Measurements from ENCODE around the gene TBC1D5. TPM values are rescaled to one million over a fixed set of nuclear protein-coding genes. Genes with fewer than 3 reads are reported as not detected.

The TBC1D5 gene
- polyA plus RNA-seq, 2 of the 4 experiments (the other 2 are of a cell fraction) = 36.7 to 72.2 TPM

DNA sequence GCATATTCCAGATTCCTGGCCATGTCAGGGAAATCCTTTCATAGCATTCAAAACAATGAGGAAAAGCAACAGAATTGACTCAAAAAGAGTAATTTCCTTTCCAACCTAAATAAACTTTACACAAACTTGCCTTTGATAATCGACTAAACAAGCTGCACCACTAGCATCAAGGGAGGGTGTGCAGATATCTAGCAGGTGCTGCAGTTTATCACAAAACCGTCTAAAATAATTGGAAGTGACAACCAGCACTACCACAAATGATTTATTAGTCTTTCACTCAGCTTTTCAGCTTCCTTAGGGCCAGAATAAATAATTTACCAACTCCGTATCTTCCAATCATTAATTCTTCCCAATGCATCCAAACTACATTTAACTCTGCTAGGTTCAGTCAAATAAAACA is 71.7 kb downstream of the TBC1D5 start:
- ChIA-PET CTCF (interaction anchor here (1.4 to 3.2 kb wide), 2 partner anchors 15 to 25 kb away, joined by 3 to 11 read pairs; no protein-coding TSS in a partner anchor), POLR2A (interaction anchor here (1.1 kb wide), 1 partner anchor 72 kb away, joined by 4 read pairs; the partner anchor contains the start of gene TBC1D5)
- DNase-seq (ENCODE audit: low read depth in 1 of 2, low spot score in 1 of 2) = no peak
- Histone ChIP-seq H3K27ac (no peak overlapping the region), H3K4me1 (no peaks in the 10 kb centered on the region), H3K4me3 (no peak overlapping the region), H3K4me2 (no peak overlapping the region), H3K9me3 (no peaks in the 10 kb centered on the region)
- no peak for ATAC-seq
- 74% methylated on average over 3 of the region's 3 CpGs for WGBS (ENCODE audit: missing lambda C conversion rate)
- FAIRE-seq = no peak
- TF ChIP-seq KDM1A (IDR thresholded peaks at IDR 0.05; ENCODE audit: low read depth) (no peak), HEYL (CRISPR knock-in tag; IDR thresholded peaks at IDR 0.05) (no peak), CTCF (IDR thresholded peaks at IDR 0.05) (no peak), ZFP36 (IDR thresholded peaks at IDR 0.05; ENCODE audit: borderline replicate concordance, partially characterized antibody) (no peak), KDM5A (IDR thresholded peaks at IDR 0.05) (no peak), PHF8 (IDR thresholded peaks at IDR 0.05; ENCODE audit: borderline replicate concordance, low read depth) (no peak), CEBPB (IDR thresholded peaks at IDR 0.05) (no peak), MAFK (IDR thresholded peaks at IDR 0.05; ENCODE audit: partially characterized antibody) (no peak), HOXB5 (CRISPR knock-in tag; IDR thresholded peaks at IDR 0.05) (no peak), SREBF2 (IDR thresholded peaks at IDR 0.05) (no peak), NFE2L2 (conservative IDR thresholded peaks at IDR 0.05; ENCODE audit: low read length) (no peak), HDAC2 (IDR thresholded peaks at IDR 0.05) (no peak), HOXA7 (CRISPR knock-in tag; IDR thresholded peaks at IDR 0.05) (no peak)
- TF ChIP-seq, protein P1, sequence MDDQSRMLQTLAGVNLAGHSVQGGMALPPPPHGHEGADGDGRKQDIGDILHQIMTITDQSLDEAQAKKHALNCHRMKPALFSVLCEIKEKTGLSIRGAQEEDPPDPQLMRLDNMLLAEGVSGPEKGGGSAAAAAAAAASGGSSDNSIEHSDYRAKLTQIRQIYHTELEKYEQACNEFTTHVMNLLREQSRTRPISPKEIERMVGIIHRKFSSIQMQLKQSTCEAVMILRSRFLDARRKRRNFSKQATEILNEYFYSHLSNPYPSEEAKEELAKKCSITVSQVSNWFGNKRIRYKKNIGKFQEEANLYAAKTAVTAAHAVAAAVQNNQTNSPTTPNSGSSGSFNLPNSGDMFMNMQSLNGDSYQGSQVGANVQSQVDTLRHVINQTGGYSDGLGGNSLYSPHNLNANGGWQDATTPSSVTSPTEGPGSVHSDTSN (IDR thresholded peaks at IDR 0.05) = no peak
- TF ChIP-seq, protein P2, sequence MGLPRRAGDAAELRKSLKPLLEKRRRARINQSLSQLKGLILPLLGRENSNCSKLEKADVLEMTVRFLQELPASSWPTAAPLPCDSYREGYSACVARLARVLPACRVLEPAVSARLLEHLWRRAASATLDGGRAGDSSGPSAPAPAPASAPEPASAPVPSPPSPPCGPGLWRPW (IDR thresholded peaks at IDR 0.05) = no peak
- TF ChIP-seq, protein P3, sequence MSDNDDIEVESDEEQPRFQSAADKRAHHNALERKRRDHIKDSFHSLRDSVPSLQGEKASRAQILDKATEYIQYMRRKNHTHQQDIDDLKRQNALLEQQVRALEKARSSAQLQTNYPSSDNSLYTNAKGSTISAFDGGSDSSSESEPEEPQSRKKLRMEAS (IDR thresholded peaks at IDR 0.05) = no peak

- no peak for ATAC-seq
- FAIRE-seq = no peak
- H3K27ac ChIP-seq = no peak overlapping the region
- ChIA-PET CTCF (interaction anchor here (0.7 kb wide), 1 partner anchor 465 kb away, joined by 3 read pairs; no protein-coding TSS in a partner anchor), POLR2A (no interaction called here)
- DNase-seq (ENCODE audit: low read depth in 1 of 2, low spot score in 1 of 2) = no peak
- no peaks in the 10 kb centered on the region for H3K9me3 ChIP-seq
- WGBS (ENCODE audit: missing lambda C conversion rate) = 85% methylated on average over 3 of the region's 3 CpGs
- H3K4me1 ChIP-seq = no peaks in the 10 kb centered on the region
- no peak overlapping the region for H3K4me2 ChIP-seq
- TF ChIP-seq FOXS1 (CRISPR knock-in tag; IDR thresholded peaks at IDR 0.05) (no peak), HEYL (CRISPR knock-in tag; IDR thresholded peaks at IDR 0.05) (no peak), RNF2 (IDR thresholded peaks at IDR 0.05; ENCODE audit: borderline replicate concordance, low read depth) (no peak), MAZ (IDR thresholded peaks at IDR 0.05; ENCODE audit: borderline replicate concordance, low read depth, low read length) (no peak), EP300 (IDR thresholded peaks at IDR 0.05) (no peak), SREBF2 (IDR thresholded peaks at IDR 0.05) (no peak), REST (IDR thresholded peaks at IDR 0.05) (no peak), HDAC2 (IDR thresholded peaks at IDR 0.05) (no peak), JUN (IDR thresholded peaks at IDR 0.05) (no peak)
- TF ChIP-seq, protein P4, sequence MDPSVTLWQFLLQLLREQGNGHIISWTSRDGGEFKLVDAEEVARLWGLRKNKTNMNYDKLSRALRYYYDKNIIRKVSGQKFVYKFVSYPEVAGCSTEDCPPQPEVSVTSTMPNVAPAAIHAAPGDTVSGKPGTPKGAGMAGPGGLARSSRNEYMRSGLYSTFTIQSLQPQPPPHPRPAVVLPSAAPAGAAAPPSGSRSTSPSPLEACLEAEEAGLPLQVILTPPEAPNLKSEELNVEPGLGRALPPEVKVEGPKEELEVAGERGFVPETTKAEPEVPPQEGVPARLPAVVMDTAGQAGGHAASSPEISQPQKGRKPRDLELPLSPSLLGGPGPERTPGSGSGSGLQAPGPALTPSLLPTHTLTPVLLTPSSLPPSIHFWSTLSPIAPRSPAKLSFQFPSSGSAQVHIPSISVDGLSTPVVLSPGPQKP (IDR thresholded peaks at IDR 0.05; ENCODE audit: low read depth, low read length) = no peak
- TF ChIP-seq, protein P2 (IDR thresholded peaks at IDR 0.05) = no peak
- H3K4me3 ChIP-seq = no peak overlapping the region
Observed at GRCh38 chr3:17664923-17665322, 77.5 kb downstream of the TBC1D5 start.

Data from A549 (cell line).